Endometrium (tissue), 2 donors: Measurements from ENCODE around the gene GCNT1.

Experiments used
- FAIRE-seq: peaks from 2 replicates; lab custom pipeline; 2012; peaks lifted over from hg19 to GRCh38; lab: Jason Lieb, UNC
- donor health status: control.
- donor health status: control.

The GCNT1 gene

DNA sequence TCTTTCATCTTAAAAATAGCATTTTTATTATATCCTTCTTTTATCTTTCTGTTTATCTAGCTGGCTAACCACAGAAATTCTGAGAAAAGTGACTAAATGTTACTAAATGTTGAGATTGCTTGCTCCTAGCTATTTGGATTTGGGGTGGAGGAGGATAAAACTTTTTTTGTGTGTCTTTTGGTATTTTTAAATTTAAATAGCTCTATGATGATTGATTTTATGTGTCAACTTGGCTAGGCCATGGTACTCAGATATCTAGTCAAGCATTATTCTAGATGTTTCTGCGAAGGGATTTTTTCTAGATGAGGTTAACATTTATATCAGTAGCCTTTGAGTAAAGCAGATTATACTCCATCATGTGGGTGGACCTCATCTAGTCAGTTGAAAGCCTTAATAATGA lies 75.0 kb downstream of the GCNT1 start:
- peak; percentile 43 for FAIRE-seq

DNA sequence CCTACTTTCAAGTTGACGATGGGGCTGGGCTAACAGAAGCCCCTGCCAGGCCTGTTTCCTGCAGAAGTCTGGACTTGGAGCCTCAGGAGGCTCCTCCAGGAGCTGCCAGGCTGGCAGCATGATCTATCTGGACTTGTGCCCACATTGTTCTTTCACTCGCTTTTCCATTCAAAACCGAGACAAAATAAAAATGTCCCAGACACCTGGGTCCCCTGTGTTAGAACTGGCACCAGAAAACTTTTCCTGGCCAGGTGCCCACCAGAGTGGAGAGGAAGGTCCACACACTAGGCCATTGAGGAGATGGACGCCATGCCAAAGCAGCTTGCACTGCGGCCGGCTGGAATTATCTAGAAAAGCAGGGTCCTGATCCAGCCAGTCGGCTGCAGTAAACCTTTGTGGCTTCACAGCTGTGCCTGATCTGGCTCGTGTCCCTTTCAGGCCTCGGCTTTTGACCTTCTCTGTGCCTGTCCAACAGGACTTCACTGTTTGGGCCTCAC lies 78.2 kb downstream of the GCNT1 start:
- FAIRE-seq = no peak

DNA sequence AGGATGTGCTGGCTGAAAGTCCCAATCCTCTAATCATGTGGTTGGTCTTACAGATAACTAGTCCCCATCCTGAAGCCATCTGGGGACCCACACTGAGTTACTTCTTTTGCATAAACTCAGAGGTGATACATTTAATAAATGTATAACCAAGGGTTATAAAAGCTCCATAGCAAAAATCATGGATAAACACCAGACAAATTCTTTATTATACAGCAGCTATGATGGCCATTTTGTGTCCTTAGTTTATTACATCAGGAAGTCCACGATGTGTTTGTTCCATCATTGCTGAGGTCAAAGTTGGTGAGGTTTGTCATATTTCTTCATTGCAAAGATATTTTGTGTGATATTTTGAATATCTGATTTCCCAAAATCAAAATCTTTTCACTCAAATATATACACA lies 80.2 kb downstream of the GCNT1 start:
- no peak for FAIRE-seq

DNA sequence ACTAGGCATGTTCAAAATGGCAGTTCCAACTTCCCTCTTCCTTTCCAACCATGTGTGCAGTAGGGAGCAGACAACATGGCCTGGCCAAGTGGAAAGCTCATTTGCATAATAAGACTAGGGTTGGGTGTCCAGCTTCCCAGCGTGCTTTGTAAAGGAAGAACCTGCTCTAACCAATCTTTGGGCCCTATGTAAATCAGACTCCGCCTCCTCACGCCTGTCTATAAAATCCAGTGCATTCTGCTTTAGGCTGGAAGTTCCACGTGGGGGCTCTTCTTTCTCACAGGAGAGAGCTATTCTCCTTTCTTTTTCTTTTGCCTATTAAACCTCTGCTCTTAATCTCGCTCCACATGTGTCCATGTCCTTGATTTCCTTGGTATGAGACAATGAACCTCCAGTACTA lies 83.4 kb downstream of the GCNT1 start:
- FAIRE-seq = no peak

DNA sequence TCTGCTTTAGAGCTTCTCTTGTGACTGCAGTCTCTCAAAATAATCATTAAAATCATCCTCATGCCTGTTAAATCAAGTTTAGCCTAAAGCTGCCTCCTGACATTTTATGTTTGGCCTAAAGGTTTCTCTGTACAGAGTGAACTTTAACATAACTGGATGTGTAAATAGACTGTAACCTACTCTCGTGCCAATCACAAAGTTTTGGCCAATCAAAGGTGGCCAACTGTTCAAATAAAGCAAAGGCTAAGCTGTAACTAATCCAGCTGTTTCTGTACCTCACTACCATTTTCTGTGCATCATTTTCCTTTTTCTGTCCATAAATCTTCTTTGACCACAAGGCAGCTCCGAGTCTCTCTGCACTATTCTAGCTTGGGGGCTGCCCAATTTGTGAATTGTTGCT lies 86.2 kb downstream of the GCNT1 start:
- no peak for FAIRE-seq

DNA sequence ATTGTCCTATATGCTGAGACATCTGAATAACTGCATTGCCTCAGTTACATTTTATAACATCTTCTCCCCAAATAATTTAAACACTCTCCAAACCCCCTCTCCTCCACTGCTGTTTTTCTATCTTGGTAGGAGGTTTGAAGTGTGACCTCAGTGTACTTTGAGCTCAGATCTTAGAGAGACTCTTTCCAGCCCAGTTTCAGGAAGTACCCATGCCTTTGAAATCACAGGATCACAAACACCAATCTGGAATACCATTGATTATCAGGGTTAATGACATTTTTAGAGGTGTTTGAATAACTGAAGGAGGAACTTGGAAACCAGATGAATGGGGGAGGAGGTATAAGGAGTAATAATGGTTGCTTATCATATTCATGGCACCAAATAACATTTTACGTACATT lies 93.2 kb downstream of the GCNT1 start:
- FAIRE-seq = no peak

DNA sequence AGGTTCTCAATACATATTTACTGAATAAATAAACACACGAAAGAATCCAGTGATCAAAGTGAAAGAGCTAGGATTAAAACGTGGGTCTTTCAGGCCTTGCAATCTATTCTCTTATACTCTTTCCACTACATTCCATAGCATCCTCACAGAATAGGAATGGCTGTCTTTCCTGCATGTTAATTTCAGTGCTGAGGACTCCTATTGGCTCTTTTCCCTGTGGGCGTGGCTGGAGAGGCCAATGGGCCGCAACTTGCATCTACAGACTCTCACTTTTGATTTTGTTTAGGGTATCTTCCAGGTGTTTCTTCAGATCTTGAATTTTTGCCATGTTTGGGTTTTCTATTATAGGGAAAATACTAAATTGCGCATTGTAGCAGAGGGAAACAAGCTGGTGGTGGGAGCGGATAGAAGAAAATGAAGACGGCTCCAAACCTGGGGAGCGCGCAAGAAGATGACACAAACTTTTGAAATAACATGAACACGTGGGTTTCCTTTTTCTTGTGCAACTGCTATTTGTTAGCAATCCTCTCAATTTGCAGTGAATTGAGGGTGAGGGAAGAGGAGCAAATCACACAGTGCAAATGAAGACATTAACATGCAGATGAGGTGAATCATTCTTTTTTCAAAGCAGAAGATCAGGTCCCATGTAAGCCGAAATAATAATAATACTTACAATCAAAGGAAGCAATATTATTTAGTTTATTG lies 93.9 kb downstream of the GCNT1 start:
- FAIRE-seq = no peak

DNA sequence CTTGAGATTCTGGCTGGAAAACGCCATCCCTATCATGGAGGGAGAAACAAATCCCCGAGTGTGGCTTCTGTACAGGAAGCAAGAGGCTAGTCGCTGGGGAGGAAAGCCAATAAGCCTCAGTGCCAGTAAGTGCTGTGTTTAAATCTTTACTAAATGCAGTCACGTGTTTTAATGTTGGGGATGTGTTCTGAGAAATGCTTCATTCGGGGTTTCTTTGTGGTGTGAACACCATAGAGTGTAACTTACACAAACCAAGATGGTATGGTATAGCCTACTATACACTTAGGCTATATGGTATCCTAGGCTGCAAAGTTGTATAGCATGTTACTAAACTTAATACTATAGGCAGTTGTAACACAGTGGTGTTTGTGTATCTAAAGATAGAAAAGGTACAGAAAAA lies 94.7 kb downstream of the GCNT1 start:
- no peak for FAIRE-seq
